ENCODE results near the gene NHP2.

The NHP2 gene

DNA sequence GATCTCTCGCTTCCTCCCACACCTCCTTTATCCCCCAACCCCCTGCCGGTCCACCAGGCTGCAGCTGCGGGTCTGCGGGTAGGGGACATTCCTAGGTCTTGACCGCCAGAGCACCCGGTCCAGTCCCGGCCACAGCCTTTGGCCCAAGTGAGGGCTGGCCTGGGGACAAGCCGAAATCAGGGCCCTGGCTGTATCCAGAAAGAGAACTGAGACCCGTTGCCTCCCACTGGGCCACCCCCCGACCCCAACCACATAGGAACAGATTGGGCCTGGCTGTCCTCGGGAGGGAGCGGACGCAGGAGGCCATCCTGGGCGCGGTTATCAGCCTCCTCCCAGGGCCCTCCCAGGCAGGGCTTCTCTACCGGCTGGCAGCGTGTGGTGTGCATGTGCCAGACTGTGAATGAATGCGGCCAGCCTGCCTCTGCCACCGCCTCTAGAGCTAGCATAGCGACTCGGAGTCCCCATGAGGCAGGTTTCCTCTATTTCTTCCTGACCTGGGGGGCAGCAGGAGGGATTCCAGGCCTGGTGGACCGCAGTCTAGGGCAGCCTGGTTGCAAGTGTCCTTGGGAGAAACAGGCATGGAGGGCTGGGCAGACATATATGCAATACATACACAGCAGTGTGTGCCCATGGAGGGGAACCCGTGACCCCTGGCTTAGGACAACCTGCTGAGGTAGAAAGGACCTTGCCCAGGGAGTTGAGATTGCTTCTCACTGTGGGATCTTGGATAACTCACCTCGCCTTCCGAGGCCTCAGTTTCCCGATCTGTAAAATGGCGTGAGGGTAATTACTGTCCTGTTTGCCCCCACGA, 39.2 kb downstream of the NHP2 start:
- DNase-seq (ENCODE audit: low read depth in 2 of 2): no peak

DNA sequence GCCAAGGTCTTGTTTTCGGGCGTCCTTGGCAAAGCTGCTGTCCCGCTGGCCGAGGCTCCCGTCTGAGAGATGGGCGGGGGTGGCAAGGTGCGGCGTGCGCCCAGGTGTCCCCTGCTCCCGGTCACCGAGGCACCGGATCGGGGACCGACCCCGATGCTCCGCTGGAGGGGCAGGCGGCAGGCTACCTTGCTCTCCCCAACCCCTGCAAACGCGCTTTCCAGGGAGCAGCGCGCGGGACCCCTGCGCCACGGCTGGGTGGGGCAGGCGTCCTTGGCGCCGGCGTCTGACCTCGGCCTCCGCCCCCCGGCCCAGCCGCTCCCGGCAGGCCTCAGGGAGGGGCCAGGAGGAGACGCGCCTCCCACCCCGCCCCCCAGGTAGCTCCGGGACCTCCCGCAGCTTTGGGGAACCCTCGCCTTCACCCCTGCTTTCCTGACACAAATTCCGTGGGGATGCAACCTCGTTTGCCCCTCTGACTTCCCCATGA, 39.8 kb downstream of the NHP2 start:
- no peak for DNase-seq (ENCODE audit: low read depth in 2 of 2)

DNA sequence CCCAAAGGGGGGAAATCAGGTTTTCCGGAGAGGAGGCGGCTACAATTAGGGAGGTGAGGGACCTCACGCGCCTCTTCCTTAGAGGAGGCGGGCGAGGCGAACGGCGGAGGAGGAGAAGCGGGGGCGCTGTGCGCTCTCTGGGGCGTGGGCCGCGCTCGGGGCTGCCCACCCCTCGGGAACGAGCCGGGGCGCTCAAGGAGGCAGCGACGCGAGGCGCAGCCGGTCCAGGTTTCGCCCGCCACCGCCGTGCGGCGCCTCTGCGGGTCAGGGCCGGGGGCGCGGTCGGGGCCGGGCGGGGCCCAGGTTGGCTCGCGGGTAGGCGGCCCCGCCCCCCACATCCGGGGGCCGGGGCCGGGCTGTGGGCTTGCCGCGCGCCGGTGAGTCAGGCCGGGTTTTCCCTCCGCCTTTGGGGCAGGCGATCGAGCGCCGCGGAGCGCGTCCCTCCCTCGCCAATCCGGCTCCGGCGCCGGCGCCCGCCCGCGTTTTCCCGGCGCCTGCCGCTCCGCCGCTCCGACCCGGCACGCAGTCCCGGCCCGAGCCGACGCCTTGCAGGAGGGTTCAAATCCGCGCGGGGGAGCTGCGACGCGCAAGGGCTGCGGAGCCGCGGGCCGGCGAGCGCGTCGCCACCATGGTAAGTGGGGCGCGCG, 40.4 kb downstream of the NHP2 start, which contains the start of gene N4BP3:
Gene N4BP3, plus strand, starts transcription at position 392 of the 647 bp plus-strand sequence. CDS start 6,052 bp downstream, outside the sequence.
- DNase-seq (ENCODE audit: low read depth in 2 of 2): peak; percentile 76 to 80

DNA sequence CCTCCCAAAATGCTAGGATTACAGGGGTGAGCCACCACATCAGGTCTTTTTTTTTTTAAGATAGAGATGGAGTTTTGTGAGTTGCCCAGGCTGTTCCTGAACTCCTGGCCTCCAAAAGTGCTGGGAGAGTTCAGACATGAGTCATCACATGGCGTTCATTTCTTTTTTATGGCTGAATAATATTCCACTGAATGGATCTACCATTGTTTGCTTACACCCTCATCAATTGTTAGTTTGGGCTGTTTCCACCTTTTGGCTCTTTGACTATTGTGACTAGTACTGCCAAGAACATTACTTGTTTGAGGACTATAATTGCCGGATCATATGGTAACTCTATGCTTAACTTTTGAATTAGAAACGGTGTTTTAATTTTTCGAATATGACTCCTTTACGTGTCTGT, 41.1 kb downstream of the NHP2 start:
- no peak for DNase-seq (ENCODE audit: low read depth in 2 of 2)

DNA sequence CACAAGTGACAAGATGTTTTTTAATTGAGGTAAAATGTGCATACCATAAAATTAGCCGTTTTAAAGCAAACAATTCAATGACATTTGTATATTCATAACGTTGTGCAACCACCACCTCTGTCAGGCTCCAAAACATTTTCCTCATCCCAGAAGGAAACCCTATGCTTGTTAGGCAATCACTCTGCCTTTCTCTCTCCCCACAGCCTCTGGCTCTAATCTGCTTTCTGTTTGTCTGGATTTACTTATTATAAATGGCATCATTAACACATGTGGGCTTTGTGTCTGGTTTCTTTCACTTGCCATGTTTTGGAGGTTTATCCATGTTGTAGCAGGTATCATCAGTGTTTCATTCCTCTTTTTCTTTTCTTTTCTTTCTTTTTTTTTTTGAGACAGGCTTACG, 41.8 kb downstream of the NHP2 start:
- DNase-seq (ENCODE audit: low read depth in 2 of 2): no peak

DNA sequence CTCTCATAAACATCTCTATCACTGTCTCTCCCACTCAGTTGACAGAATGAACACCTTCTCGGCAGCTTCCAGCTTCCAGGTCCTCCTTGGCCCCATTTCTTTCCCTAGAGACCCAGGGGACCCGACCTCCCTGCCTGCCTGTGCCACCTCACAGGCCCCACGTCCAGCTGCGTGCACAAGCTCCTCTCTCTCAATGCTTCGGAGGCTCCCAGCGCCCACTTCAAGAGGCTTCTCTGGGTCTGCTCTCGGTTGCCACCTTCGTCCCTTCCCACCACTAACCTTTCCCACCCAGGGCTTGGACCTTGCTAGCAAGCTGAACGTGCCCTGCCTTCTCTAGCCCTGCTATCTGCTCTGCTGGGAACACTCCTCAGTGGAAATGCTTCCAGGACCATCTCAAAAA, 43.2 kb downstream of the NHP2 start:
- DNase-seq (ENCODE audit: low read depth in 2 of 2): no peak

DNA sequence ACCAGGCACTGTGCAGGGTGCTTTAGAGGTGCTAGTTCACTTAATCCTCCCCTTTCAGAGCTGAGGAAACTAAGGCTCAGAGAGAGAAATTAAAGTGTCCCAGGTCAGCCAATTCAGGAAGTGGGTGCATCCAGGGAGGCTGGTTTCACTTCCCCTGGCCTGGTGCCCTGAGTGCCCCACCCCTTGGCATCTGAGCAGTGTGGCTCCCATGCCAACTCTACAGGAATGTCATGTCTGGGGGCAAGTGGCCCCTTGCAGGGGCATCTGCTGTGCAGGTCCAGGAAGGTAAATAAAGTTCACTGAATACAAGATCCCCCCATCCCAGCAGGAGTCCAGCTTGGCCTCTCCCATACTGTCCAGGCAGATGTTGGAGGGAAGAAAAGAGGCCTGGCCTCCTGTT, 44.7 kb downstream of the NHP2 start:
- DNase-seq (ENCODE audit: low read depth in 2 of 2): no peak

DNA sequence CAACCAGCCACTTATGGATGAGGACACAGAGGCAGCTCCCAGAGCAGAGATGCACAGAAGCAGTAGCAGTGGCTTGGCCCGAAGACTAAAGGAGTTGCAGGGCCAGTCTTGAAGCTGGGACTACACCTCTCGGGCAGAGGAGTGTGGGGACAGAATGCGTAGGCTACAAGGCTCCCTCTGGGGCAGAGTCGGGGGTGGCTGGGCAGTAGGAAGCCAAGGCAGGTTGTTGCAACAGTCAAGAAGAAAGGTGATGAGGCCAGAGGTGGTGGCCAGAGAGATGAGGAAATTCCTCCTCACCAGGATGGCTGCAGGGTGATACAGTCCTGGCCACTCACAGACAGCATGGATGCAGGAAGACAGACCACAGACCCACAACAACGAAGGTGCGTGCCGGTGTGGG, 45.2 kb downstream of the NHP2 start:
- DNase-seq (ENCODE audit: low read depth in 2 of 2): no peak

DNA sequence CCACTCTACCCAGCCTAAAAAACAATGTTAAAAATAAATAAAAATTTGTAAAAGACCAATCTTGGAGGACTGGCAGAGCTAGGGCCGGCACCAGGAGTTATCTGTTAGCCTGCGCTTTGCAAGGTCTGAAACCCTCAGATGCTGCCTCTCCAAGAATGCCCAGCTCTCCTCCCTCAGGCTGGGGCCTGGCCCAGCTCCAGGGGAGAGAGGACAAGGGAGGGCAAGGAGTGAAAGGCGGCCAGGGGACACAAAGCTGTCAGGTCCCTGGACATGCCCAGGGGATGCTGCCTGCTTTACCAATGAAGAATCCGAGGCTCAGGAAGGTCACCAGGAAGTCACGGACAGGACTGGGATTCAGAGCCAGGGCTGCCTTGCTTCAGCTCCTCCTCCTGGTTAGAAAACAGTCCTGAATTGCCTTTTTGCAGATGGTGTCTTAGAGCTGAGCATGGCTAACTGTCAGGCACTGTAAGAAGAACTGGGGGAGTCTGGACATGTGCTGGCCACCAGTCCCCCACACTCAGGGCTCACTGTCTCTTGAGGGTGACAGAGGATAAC, 45.9 kb downstream of the NHP2 start:
- DNase-seq (ENCODE audit: low read depth in 2 of 2): no peak

DNA sequence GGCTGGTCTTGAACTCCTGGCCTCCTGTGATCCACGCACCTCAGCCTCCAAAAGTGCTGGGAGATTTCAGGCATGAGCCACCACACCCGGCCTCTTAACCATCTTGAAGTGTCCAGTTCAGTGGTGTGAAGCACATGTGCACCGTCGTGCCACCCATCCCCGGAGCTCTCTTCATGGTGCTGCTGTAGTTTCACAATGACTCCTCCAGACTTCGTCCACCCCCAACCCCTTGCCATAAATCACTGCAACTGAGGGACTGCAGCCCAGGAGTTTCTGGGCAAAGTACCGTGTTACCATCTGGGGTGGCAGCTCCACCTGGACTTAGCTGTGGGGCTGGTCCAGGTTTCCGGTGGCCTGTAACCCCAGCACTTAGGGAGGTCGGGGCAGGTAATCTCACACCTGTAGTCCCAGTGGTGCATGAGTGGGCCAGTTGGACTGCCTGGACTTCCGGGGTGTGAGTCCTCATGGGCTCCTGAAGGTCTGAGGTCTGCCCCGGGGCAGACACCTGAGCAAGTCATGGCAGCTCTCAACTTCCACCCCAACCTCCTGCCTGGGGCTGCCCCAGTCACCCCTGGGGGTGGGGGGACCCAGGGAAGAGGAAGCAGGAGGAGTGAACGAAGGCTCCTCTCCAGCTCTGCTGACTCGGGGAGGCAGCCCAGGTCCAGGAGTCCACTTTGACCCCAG, 47.0 kb downstream of the NHP2 start:
- no peak for DNase-seq (ENCODE audit: low read depth in 2 of 2)

DNA sequence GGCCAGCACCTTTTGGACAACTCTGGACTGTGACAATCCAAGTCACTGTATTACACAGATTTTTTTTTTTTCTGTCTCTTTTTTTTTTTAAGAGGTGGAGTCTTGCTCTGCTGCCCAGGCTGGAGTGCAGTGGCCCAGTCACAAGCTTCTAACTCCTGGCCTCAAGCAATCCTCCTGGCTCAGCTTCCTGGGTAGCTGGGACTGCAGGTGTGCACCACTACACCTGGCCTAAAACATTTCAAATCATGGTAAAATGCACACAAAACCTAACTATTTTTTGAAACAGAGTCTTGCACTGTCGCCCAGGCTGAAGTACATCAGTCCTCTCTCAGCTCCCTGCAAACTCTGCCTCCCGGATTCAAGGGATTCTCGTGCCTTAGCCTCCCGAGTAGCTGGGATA, 47.6 kb downstream of the NHP2 start:
- DNase-seq (ENCODE audit: low read depth in 2 of 2): no peak

DNA sequence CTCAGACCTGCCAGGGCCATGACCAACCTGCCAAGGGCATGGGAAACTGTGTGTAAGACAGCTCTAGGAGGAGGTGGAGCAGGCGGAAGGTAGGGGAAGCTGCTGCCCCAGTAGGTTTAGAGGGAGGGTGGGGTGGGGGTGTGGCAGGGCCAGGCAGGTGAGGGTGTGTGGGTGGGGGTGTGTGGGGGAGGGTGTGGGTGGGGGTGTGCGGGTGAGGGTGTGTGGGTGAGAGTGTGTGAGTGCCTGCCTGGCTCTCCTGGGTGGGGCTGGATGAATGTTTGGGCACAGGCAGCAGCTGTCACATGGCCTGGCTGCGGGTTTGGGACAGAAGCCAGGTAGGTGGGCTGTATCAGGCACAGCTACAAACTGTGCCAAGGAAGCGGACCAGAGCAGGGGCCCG, 49.2 kb downstream of the NHP2 start:
- DNase-seq (ENCODE audit: low read depth in 2 of 2): no peak

DNA sequence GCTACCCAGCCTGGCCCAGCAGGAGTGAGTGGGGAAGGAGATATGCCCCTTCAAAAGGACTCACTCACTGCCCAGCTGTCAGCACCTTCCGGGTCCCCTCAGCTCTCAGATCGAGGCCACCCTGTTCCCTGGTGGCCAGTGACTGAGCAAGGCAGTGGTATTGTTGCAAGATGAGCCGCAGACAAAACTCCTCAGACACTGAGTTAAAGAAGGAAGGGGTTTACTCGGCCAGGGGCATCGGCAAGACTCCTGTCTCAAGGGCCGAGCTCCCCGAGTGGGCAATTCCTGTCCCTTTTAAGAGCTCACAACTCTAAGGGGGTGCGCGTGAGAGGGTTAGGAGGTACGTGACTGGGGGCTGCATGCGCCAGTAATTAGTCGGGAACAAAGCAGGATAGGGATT, 50.1 kb downstream of the NHP2 start:
- DNase-seq (ENCODE audit: low read depth in 2 of 2): no peak

Measured in activated CD4-positive, alpha-beta T cell treated with anti-CD3 and anti-CD28 coated beads for 24 hours (primary cell).